GM19397 (cell line): ENCODE data around the gene OR10A6.
A peak's percentile ranks its signal among the peaks of the same experiment; 100 is the strongest.

Experiments used
- ATAC-seq: cut with Tn5 transposase; IDR thresholded peaks from one replicate; pipeline ENCODE4 v1.9.1; 2021; ENCODE audit warnings: mild to moderate bottlenecking, moderate library complexity; ENCODE audit not compliant: unreplicated experiment

The OR10A6 gene

DNA sequence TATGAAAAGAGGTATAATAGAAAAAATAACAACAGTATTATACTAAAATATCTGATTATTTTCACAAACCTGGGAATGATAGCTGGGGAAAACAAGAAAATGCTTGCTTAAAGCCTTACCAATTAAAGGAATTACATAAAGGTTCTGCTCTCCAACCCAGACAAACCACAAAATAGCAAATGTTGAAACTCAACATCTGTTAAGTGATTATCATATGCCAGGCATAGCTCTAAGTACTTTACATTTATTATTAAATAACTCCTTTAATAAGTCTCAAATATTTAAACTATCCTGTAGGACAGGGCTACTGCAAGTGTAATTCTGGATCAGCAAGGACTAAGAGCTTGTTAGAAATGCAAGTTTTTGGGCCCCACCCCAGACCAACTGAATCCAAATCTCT, 20.1 kb downstream of the OR10A6 start:
- no peak for ATAC-seq

DNA sequence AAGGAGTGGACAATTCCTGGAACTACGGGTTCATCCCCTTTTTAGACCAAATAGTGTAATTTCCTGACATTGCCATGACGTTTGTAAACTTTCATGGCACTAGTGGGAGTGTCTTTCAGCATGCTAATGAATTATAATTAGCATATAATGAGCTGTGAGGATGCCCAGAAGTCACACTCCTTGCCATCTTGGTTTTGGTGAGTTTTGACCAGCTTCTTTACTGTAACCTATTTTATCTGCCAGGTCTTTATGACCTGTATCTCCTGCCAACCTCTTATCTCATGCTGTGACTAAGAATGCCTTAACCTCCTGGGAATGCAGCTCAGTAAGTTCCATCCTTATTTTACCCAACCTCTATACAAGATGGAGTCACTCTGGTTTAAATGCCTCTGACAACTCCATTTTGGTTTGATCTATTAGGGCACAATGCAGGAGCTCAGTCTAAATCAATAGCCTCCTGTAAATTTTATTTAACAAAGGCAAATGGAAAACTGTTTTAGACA, 20.7 kb downstream of the OR10A6 start:
- ATAC-seq = no peak

DNA sequence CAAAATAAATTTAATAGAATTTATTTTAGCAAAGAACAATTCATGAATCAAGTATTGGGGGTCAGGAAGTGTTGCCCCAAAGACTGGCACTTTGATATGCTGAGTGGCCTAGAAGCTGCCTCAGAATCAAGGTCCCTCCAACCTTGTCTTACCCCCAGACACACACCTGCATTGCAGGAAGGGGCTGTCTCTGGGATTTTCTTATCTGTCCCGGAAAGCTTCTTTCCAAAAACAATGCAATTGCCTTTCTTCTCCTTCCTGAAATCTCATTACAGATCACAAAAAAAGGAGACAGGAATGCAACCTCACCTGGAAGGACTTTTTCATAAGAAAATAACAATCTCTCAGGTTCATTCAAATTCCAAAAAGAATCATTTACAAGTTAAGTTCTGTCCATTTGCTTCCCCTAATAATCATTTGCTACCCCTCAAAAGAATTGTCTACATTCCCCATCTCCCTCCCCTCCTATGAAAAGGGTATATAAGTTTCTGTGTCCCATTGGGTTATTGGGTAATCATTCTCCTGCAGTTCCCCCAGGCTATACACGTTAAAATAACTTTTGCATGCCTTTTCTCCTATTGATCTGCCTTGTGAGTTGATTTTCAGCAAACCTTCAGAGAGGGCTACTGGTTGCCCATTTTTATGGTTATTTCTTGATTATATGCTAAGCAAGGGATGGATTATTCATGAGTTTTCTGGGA, 21.3 kb downstream of the OR10A6 start:
- no peak for ATAC-seq

DNA sequence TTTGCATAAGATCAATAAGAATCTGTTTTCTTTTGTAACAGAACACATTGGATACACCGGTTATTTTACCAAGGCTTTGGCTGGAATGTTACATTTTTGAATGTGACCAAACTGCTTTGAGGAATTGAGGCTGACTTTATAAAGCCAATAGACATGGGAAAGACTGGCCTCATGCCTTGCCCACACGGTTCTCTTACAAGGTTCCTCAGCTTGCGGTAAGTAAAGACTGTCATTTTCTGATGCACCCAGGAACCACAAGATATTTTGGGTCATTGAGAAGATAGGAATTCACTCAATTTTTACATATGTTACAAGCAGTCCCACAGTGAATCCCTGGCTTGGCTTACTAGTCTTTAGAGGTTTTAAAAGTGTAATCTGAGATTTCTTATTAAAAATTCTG, 23.9 kb downstream of the OR10A6 start:
- ATAC-seq = no peak

DNA sequence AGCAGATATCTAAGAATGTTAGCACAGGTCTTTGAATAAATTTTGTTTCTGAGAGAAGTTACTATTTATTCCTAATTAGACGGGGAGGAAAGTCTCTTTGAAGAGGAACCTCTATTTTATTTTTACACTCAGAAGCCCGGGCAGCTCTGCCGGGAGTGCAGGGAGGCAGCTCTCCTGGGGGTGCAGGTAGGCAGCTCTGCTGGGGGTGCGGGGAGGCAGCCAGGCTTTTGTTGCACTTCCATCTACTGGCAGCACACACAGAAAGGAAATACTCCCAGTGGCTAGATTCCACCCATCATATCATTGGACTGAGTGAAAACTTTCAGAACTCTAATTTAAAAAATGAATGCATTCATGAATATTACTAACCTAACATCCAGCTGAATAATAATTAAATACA, 24.6 kb downstream of the OR10A6 start:
- no peak for ATAC-seq

DNA sequence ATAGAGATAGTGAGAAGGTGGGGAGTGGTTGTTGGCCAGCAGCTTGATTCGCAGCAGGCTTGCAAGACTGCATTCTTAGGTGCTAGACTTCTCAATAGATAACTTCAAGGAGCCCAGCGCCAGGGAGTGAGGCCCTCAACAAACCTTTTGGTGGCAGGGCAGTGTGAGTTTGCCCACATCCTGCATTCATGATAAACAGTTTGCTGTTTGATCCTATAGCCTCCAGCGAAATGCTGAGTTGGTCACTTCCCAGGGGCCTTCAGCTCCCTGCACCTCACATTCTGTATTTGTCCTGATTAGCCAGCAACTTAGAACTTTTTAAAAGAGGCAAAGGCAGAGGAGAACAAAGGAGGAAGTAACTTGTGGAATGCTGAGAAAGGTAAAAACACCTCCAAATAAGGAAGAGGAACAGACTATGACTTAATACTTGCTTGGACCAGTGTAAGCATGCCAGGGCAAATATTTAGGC, 25.1 kb downstream of the OR10A6 start:
- no peak for ATAC-seq

DNA sequence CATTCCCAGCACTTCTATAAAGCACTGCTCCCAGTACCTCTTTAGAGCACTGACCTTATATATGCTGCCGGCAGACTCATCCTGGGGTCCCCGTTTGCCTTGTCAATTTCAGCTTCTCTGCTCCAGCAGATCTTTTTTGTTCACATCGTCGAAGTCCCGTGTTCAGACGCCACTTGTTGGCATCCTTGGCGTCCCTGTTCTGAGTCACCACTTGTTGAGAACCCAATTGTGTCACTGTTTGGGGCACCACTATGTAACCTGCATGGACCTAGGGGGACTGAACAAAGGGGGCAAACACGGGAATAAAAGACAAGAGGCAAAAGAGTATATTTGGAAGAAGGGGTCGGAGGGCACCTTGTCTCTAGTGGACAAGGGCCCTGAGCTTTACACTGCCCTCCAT, 25.5 kb downstream of the OR10A6 start:
- no peak for ATAC-seq

DNA sequence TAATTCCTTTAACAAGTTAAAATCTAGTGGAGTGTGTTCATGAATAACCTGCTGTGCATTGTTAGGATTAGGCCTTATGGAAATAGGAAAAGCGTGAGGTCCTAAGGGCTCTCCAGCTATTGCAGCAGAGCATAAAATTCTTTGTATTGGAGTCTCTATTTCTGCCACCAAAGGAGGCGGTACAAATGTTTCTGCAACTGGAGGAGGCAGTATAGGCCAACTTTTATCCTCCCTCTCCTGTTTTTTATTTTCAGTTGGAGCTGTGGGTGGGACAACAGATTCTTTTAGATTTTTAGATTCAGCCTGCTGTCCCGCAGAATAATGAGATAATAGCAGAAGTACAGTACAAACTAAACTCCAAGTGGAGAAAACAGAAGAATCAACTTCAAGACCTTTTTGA, 26.2 kb downstream of the OR10A6 start:
- ATAC-seq = no peak

DNA sequence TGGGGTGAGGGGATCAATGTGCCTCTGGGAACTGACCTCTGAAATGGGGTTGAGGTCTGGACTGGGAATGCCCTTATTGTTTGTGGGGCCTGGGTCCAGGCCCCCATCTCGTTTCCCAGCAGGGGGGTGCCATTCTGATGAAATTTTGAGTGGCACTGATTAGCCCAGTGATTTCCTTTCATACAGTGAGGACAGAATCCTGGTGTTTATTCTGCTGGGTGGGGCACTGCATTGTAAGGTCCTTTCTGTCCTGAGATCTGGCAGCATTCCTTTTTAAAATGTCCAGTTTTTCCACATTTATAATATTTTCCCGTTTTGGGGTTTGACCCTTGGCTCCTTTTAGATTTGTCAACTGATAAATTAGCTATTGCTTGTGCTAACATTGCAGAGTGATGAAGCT, 27.1 kb downstream of the OR10A6 start:
- ATAC-seq = no peak

DNA sequence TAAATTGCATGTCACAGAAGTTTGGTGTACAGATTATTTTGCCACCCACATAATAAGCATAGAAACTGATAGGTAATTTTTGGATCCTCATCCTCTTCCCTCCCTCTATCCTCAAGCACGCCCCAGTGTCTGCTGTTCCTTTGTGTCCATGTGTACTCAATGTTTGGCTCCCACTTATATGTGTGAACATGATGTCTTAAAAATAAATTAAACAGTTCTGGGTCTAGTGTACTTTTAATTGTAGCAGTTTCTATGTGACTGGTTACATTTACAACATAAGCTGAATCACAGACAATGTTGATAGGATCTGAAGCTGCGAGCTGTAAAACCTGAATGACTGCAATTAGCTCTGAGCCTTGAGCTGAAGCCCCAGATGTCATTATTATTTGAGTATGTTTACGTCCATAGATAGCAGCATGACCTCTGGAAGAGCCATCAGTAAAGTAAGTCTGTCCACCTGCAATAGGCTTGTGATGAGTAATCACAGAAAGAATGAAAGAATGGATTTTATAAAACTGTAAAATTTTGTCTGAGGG, 29.7 kb downstream of the OR10A6 start:
- ATAC-seq = no peak

DNA sequence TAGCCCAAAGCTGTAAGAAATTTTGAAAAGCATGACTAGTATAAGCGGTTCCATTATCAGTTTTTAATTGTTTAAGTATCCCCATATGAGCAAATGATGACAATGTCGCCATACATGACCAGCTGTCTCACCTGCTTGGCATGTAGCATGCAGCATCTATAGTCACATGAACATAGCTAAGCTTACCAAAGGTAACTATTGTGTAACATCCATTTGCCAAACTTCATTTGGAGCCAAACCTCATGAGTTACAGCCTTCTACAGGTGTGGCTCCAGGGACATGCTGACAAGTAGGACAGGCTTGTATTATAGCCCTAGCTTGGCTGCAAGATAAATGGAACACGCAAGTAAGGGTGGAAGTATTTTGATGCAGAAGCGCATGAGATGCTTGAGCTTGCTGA, 30.4 kb downstream of the OR10A6 start:
- no peak for ATAC-seq

DNA sequence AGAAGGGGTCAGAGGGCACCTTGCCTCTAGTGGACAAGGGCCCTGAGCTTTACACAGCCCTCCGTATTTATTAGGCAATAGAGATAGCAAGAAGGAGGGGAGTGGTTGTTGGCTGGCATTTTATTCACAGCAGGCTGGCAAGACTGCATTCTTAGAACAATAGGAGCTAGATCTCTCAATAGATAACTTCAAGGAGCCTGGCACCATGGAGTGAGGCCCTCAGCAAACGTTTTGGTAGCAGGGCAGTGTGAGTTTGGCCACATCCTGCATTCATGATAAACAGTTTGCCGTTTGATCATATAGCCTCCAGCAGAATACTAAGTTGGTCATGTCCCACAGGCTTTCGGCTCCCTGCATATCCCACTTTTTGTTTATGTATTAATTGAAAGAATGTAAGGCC, 31.6 kb downstream of the OR10A6 start:
- ATAC-seq = no peak

DNA sequence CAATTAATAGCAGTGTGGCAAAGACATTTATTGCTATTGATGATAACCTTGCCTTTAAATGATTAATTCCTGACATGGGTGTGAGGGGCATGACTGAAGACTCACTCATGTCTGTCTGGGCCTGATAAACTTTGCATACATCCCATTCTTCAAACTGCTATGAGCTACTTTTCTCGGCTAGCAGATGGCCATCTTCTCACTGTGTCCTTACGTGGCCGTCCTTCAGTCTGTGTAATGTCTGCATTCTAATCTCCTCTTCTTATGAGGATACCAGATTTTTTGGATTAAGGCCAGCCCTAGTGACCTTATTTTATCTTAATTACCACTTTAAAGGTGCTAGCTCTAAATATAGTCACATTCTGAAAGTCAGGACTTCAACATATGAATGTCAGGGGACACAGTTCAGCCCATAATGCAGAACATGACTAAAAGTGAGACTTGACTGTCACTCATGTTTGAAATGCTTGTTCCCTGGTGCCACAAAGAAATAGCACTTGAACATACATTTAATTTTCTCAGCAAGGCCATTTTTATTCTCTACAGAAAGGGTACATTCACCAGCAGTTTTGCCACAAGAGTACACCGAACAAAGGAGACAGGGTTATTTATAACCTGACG, 32.3 kb downstream of the OR10A6 start:
- no peak for ATAC-seq

DNA sequence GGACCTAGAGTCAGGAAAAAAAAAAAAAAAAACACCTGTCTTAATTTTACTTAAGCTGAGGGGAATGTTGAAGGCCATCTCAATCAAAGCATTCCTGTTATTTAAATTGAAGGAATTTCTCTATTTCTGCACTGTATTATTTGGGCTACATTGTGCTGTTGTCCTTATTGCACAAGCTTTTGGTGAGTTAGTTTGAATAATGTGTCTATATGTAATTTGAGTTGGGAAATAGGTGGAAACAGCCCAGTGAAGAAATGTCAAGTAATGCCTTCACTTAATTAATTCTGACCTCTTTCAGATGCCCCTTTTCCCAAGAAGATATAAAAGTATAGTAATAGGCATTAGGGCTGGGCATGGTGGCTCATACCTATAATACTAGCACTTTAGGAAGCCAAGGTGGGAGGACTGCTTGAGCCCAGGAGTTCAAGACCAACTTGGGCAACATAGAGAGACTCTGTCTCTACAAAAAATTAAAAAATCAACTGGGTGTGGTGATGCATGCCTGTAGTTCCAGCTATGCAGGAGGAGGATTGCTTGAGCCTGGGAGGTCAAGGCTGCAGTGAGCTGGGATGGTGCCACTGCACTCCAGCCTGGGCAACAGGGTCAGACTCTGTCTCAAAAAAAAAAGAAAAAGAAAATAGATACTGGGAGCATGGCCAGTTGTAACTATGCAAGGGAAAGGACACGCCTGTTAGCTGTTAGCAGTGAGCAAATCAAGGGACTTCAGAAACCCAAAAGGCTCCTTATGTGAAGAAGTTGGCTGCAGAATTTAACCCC, 34.9 kb downstream of the OR10A6 start:
- ATAC-seq = no peak

DNA sequence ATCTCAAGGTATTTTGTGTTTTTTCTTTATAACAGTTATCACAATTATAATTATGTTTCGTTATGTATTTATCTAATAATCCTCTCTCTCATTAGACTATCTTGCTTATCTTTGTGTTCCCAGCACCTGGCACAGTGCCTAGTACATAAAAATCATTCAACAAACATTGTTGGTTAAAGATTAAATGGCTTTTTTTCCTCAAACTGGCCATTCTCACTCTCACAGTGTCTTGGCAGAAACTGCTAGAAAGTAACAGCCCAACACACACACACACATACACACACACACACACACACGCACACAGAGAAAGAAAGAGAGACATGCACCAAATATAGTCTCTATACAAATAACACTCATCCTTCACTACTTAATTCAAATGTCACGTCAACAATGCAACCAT, 36.8 kb downstream of the OR10A6 start:
- ATAC-seq = no peak

DNA sequence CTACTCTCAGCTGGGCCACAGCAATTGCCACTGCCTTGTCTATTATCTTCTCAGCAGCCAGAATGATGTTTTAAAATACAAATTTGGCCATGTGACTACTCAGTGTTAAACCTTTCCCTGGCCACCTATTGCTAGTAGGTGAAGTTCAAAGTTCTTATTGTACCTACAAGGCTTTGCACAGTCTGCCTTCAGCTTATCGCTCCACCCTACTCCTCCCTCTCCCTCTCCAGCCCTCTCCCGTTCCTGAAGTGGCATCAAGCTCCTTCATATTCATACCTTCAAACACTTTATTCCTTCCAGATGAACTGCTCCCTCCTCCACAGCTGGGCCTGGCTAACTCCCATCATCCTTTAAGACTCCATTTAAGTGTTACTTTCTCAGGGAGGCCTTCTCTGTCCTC, 37.3 kb downstream of the OR10A6 start:
- no peak for ATAC-seq

DNA sequence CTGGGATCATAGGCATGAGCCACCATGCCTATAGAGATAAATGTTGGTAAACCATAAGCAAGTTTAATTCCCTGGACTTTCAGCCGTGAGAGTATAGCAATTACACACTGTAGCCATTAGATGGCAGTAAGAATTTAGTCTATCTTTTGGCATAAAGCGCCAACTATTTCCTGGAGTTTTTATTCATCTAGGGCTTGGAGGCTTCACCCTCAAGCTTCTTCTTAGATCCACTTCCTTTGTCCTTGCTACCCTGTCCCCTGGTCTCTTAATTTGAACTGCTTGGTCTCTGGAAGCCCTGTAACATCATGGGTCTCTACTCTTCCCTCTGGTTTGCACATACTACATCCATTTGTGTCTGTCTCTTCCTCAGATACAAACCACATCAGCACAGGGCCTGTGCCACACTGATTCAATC, 38.2 kb downstream of the OR10A6 start:
- ATAC-seq = peak; percentile 73

DNA sequence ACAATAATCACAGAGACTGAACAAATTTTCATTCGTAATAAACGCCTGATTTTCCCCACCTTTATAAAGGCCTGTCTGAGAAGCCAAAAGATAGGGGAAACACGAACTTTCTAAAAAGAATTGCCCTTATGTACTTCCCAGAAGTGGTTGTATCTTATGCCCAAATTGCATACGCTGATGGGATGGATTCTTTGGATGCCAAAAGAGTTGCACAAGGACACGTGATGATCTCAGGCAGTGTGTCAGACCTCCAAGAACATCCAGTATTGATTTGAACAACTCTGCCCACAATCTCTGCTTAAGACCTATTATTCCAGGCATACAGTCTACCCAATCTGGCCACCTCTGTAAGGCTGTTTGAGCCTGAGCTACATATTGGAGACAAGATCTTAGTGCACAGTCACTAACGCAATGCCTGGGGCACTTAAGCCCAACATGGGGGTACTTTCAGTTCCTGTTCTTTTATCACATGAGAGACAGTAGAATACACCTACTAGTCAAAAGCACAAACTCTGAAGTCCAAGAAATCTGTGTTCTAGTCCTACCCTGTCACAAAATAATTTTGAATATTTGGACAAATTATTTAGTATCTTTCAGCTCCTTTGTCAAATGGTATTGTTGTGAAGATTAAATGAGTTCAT, 38.9 kb downstream of the OR10A6 start:
- ATAC-seq = peak; percentile 55

DNA sequence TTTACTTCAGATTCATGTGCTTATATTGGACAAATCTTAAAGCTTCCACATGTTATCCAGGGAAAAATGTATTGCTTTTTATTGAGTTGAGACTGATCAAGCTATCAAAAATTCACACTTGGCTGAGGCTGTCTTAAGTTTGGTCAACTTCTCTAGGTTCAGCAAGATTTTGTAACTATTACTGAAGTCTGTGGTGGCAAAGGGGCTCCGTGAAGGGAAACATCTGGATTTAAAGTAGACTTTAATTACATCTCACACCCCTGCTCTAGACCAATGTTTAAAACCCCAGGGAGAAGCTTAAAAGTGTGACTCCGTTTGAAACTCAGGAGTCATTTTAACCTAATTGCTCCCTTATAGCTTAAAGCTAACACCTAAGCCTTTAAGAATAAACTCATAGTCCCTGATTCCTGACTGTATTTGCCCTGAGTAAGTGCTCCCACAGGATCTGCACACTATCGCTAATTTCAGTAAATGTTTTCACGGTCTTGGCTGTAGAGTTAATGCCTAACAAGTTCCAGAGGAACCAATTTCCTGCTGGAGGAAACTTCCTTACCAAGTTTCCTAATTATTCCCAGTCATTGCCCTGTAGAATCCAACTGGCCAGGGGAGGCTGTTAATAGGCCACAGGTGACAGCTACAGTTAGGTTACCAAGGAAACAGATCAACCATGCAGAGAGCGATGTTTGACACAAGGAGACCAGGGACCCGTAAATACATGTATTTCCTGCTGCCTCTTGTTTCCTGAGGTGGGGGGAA, 40.5 kb downstream of the OR10A6 start:
- no peak for ATAC-seq

DNA sequence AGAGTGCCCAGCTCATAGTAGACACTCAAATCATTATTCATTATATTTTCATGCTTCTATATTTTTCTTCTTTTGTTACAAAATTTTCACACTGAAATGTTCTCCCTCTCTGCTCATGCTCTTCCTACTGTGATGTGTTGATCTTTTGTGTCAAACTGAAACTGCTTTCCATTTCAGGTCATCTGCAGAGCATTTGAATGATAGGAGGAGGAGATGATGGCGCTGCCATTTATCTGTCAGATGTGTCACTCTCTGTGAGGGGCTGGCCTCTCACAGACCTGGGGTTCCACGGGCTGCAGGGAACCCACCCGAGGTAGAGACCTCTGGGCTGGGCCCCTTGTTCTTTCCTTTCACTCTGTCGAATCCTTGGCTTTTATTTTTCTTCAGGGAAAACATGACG, 41.1 kb downstream of the OR10A6 start:
- no peak for ATAC-seq
